ENCODE measurements around the gene OR10G2. TPM values are rescaled to one million over a fixed set of nuclear protein-coding genes. Genes with fewer than 3 reads are reported as not detected.

OR10G2 gene
- total RNA-seq, 2 donors from 2014 or later = not detected

GRCh38 chr14:21671371-21671770 is 36.6 kb upstream of the OR10G2 start:
- H3K9me3 ChIP-seq = peaks cover 0 to 9% of the 10 kb centered on the region in 2 donors
- no peak overlapping the region for H3K27ac ChIP-seq
- no peak overlapping the region for H3K4me3 ChIP-seq
- no peaks in the 10 kb centered on the region for H3K4me1 ChIP-seq
- DNase-seq (ENCODE audit: low spot score) = no peak
- H3K36me3 ChIP-seq = no peaks in the 10 kb centered on the region
- TF ChIP-seq CTCF (IDR thresholded peaks at IDR 0.05) = no peak
- H3K27me3 ChIP-seq = no peaks in the 10 kb centered on the region

DNA sequence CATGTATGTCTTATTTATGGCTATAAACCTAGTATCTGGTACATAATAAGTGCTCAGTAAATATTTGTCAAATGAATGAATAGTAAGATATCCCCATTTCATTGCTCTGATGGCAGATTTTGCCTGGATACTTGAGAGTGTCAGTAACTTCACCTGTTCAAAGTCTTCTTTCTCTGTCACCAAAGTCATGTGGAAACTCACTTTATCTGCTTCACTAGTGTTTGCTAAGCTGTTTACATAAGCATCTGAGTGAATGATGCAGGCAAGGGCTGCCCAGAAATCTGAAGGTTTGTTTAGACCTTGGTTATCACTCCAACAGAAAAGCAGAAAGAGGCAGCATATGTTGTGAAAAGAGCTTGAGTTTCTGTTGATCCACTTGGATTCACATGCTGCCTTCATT is 34.5 kb upstream of the OR10G2 start:
- no peak for DNase-seq (ENCODE audit: low spot score)
- H3K27me3 ChIP-seq = no peaks in the 10 kb centered on the region
- H3K27ac ChIP-seq = no peak overlapping the region
- no peaks in the 10 kb centered on the region for H3K36me3 ChIP-seq
- no peak for TF ChIP-seq CTCF (IDR thresholded peaks at IDR 0.05)
- H3K4me1 ChIP-seq = no peaks in the 10 kb centered on the region
- no peak overlapping the region for H3K4me3 ChIP-seq
- H3K9me3 ChIP-seq = no peaks in the 10 kb centered on the region

- no peaks in the 10 kb centered on the region for H3K4me1 ChIP-seq
- no peak overlapping the region for H3K4me3 ChIP-seq
- H3K27me3 ChIP-seq = no peaks in the 10 kb centered on the region
- H3K27ac ChIP-seq = no peak overlapping the region
- H3K9me3 ChIP-seq = no peaks in the 10 kb centered on the region
- no peaks in the 10 kb centered on the region for H3K36me3 ChIP-seq
- no peak for DNase-seq (ENCODE audit: low spot score)
- no peak for TF ChIP-seq CTCF (IDR thresholded peaks at IDR 0.05)
Measured at GRCh38 chr14:21668377-21668776, 33.6 kb upstream of the OR10G2 start.

DNA sequence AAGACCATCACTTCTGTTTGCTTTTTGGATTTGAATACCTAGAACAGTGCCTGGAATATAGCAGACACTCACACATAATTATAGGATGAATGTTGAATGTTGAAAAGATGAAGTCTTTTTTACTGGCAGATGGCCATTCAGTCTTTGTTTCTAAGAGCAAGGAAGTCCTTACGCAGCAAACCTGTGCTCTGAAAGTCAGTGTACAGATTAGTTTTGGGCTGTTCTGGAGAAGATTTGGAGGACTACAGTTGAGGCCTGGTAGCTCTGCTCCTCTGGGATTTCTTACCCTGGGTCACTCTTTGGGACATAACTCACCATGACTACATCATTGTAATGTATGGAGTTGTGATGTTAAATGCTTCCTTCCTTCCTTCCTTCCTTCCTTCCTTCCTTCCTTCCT is 22.2 kb upstream of the OR10G2 start:
- Histone ChIP-seq H3K4me1 (no peaks in the 10 kb centered on the region), H3K4me3 (no peak overlapping the region), H3K36me3 (no peaks in the 10 kb centered on the region), H3K27ac (no peak overlapping the region), H3K27me3 (no peaks in the 10 kb centered on the region), H3K9me3 (no peaks in the 10 kb centered on the region)
- DNase-seq (ENCODE audit: low spot score) = no peak
- TF ChIP-seq CTCF (IDR thresholded peaks at IDR 0.05) = no peak

DNA sequence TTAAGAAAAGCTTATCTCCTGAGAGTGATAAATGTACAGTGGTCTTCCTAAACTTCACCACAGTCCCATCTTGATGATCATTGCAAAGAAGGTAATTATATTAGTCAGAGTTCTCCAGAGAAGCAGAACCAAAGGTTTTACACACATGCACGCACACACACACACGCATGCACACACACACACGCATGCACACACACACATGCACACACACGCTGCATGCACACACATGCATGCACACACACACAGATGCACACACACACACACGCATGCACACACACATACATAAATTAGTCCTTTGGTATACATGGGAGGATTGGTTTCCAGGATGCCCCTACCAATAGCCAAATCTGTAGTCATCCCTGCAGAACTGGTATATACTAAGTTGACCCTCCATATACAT is 19.5 kb upstream of the OR10G2 start:
- Histone ChIP-seq H3K9me3 (no peaks in the 10 kb centered on the region), H3K27me3 (no peaks in the 10 kb centered on the region), H3K27ac (no peak overlapping the region), H3K4me1 (no peaks in the 10 kb centered on the region), H3K36me3 (no peaks in the 10 kb centered on the region), H3K4me3 (no peak overlapping the region)
- DNase-seq (ENCODE audit: low spot score) = no peak
- TF ChIP-seq CTCF (IDR thresholded peaks at IDR 0.05) = no peak

DNA sequence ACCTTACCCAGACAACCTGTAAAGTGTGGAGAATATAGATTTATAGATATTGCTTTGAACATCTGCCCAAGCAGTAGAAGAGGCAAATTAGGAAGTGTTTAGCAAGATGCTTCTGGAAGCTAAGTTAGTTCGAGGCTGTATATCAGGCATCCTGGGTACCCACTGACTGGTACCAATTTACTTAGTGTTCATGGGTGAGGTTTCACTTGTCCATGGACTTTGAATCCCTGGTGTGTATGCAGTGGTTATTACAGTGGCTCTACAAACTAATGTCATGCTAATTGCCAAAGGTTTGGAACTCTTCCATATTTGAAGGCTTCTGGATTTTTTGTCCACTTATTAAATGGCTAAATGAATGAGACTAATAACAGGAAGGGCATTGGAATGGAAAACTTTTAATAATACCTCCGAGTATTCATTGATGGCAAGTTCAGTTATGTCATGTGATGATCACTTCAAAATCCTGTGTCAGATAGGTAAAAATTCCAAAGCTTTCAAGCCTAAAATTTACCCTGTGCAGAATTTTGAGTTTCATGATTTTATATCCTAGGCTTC is 18.7 kb upstream of the OR10G2 start, which contains the start of gene OR4E2:
OR4E2 (plus strand) TSS at position 505 of the 555 bp plus-strand sequence. CDS start 11,248 bp downstream, outside the sequence.
- Histone ChIP-seq H3K4me3 (no peak within 1 kb of the TSS), H3K4me1 (no peaks in the 10 kb centered on the region)
- DNase-seq (ENCODE audit: low spot score) = no peak

More for the DNA sequence above, 18.7 kb upstream of the OR10G2 start, which contains the start of gene OR4E2:
- Histone ChIP-seq H3K9me3 (no peaks in the 10 kb centered on the region), H3K36me3 (no peaks in the 10 kb centered on the region), H3K27me3 (no peaks in the 10 kb centered on the region), H3K27ac (no peak within 1 kb of the TSS)
- no peak for TF ChIP-seq CTCF (IDR thresholded peaks at IDR 0.05)
